Head of caudate nucleus (tissue), 42 donors: ENCODE results near the gene MACROH2A2.
"Not testable (repeated sequence)": the region's sequence is repeated elsewhere in the genome, so short reads cannot be mapped to it uniquely, and the experiment has no call there.

Source experiments
- DNase-seq, 42 donors: peaks; one replicate each; pipeline versions ENCODE4 v3.0.0 to v3.0.0-alpha.2; 2020 to 2021; ENCODE audit warnings: mixed read lengths in 7 of 42
- intact Hi-C: fragments of 100-400 bp; cut with DNase I; formaldehyde crosslinking; loops from one replicate; pipeline ENCODE4 v1.15.0; 2022

MACROH2A2 gene

GRCh38 chr10:70052462-70053217 lies at the start of gene MACROH2A2:
MACROH2A2 (plus strand) TSS chr10:70052846; CDS start chr10:70075659, 22,813 bp downstream.
- intact Hi-C loops = no loop called here
- peak; percentile 36 to 90 (median 74) for DNase-seq

DNA sequence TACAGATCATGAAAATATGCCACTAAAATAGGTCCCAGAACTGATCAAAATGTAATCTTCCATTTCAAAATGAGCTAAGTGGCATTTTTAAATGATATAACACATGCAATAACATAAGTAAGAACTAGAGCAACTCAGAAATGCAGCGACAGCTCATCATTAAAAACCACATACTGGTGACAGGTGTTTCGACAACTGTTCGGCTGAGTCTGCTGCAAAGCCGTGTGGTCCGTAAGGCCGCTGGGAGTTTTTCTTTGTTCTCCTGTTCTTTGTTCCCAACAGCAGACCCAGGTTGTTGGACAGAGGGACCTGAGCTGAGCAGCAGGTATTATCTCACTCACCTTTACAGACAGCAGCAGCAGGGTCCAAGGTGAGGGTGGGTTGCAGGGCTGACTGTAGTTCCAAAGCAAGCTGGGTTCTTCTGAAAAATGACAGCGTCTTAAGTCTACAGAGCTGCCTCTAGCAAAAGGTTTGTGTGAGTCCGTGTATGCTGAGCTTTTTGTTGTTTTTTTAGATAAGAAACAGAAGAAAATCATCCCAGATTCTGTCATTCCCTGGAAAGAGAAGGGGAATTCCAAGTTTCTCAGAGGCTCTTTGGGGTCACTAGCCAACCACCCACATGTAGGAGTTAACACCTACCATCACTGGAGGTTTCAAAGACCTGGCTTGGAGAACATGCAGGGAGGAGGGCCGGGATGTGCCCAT lies 45.4 kb upstream of the MACROH2A2 start:
- DNase-seq = no peak
- intact Hi-C loops = no loop called here

DNA sequence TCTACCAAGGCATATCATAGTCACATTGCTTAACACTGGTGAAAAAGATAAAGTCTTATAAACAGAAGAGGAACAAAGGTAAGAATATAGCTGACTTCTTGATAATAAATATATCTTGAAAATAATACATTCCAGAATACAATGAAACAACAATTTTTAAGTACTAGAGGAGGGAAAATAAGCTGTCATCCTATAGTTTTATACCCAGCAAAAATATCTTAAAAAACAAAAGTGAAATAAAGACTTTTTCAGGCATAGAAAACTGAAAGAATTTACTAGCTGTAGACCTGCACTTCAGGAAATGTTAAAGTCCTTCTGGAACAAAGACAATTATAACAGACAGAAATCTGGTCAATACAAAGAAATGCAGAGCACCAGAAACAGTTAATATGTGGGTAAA lies 21.4 kb upstream of the MACROH2A2 start:
- intact Hi-C loops = no loop called here

GRCh38 chr10:70032667-70033289 lies 19.9 kb upstream of the MACROH2A2 start:
- no peak for DNase-seq
- intact Hi-C loops = no loop called here

More for the DNA sequence above, 21.4 kb upstream of the MACROH2A2 start:
- DNase-seq = no peak

DNA sequence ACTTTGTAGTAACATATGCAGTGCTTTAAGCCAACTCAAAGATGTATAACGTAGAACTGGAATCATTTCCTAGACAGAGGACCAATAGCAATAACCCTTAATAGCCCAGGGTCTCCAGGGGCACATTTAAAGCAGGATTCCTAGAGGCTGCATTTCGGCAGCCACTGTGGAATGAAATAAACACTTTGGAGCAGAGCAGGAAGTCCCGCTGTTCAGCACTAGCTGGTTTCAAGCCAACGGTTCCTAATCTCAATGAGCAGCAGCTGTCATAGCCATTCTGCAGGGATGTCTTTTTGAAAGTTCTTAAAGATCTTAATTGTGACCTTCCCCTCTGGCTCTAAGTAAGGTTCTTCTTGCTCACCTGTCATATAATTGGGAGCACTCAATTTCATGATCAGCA lies 18.4 kb upstream of the MACROH2A2 start:
- DNase-seq = no peak
- intact Hi-C loops = no loop called here

DNA sequence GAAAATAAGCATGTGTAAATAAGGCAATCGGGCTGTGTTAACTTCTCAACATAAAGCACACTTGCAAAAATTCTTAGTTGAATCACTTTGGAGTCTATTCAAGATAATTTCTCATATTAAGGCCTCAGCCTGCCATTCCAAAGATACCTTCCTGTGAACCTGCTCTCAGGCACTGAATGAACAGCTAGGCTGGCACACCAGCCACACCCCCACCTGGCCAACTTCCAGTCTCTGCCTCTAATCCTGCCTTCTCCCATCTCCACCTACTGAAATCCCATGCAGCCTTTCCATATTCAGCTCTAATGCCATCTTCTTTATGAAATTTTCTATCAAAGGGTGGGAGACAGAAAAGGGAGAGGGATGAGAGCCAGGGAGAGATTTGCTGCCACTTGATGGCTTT lies 17.1 kb upstream of the MACROH2A2 start:
- intact Hi-C loops = no loop called here
- peak in 1 of 42 donors; percentile 19 for DNase-seq

DNA sequence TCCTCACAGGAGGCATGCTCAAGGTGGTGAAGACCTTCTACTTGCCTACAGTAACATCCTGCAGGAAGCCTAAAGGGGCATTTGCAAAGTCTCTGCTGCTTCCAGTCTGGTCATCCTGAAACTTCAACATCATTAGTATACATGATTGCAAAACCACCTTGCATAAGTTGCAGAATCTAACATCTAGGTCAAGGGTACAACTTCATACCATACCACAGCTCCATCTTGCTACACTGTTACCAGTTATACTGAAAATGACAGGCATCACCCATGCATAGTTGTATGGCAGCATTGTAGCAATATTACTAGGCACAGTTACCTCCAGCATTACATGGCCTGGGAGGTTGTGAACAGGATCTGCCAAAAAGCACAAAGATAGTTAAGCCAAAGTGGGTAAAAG lies 13.7 kb upstream of the MACROH2A2 start:
- intact Hi-C loops = no loop called here
- no peak for DNase-seq

- intact Hi-C loops = no loop called here
Measured at GRCh38 chr10:70041016-70041415, 11.6 kb upstream of the MACROH2A2 start.

DNA sequence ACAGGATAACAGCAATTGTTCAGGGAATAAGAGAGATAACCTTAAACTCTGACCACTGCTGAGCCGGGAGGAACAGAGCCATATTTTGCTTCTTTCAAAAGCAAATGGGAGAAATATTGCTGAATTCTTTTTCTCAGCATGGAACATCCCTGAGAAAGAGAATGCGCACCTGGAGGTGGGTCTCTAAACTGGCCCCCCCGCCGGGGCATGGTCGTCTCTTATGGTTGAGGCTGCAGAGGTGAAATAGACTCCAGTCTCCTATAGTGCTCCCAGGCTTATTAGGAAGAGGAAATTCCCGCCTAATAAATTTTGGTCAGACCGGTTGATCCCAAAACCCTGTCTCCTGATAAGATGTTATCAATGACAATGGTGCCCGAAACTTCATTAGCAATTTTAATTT lies 10.9 kb upstream of the MACROH2A2 start:
- intact Hi-C loops, DNase-seq: not testable (repeated sequence)

More at GRCh38 chr10:70041016-70041415, 11.6 kb upstream of the MACROH2A2 start:
- no peak for DNase-seq

DNA sequence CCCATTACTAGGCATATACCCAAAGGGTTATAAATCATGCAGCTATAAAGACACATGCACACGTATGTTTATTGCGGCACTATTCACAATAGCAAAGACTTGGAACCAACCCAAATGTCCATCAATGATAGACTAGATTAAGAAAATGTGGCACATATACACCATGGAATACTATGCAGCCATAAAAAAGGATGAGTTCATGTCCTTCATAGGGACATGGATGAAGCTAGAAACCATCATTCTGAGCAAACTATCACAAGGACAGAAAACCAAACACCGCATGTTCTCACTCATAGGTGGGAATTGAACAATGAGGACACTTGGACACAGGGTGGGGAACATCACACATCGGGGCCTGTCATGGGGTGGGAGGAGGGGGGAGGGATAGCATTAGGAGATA lies 5.6 kb upstream of the MACROH2A2 start:
- DNase-seq, intact Hi-C loops: not testable (repeated sequence)

DNA sequence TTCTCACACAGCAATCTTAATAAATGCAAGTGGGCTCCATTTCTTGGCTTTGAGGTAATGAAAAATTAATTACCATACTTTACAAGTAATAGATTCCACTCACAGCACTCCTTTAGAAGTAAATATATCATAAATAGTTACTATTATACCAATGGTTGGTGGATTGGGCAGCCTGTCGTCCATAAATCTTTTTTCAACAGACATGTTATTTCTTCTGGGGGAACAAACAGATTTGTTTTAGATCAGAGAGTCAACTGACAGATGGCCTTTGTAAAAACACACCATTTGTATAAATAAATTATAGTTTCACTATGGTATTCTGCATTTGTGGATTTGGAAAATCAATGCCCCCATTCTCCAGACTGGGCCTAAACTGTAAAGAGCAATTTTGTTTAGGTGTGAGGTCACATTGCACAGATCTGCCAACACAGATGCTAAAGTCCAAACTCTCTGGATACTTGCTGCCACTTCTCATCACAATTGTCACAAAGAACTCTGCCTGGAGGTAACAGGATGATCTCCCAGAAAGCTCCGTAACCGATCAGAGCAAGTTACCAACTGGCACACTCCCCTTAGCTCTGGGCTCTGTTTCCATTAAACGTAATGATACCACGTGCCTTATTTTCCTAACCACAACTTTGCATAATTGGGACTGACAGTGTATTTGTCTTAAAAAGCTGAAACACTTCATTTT lies 4.5 kb upstream of the MACROH2A2 start:
- intact Hi-C loops = no loop called here
- DNase-seq = no peak

DNA sequence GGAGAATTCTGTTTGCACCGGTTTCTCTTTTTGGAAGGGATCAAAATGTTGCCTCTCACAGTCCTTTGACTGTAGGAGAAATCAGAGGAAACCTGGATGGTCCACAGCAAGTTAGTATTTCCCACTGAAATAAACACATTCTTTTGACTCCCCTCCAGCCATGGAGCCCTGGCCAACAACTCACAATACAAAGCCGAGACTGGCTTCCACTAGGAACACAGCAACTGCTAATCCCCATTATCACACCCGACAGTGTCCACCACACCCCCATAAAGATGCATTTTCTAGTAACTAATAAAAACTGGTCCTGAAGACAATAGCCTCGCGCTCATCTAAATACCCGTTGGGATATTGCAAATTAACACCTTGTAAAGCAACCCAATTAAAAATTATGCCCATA lies 798 bp upstream of the MACROH2A2 start:
- DNase-seq = peak in 4 of 42 donors; percentile 2 to 23 (median 8)
- intact Hi-C loops = no loop called here

GRCh38 chr10:70053218-70053840 lies 683 bp downstream of the MACROH2A2 start:
- intact Hi-C loops = no loop called here
- DNase-seq = peak in 37 of 42 donors; percentile 5 to 67 (median 37)

GRCh38 chr10:70053841-70054288 lies 1.2 kb downstream of the MACROH2A2 start:
- intact Hi-C loops = no loop called here
- peak in 22 of 42 donors; percentile 4 to 46 (median 19) for DNase-seq

- intact Hi-C loops = no loop called here
- DNase-seq = no peak
Measured at GRCh38 chr10:70054902-70055301, 2.3 kb downstream of the MACROH2A2 start.

GRCh38 chr10:70055550-70055949 lies 2.9 kb downstream of the MACROH2A2 start:
- no peak for DNase-seq
- intact Hi-C loops = no loop called here

GRCh38 chr10:70057306-70057705 lies 4.7 kb downstream of the MACROH2A2 start:
- intact Hi-C loops = no loop called here
- DNase-seq = no peak

- DNase-seq = no peak
- intact Hi-C loops = no loop called here
Measured at GRCh38 chr10:70060389-70060788, 7.7 kb downstream of the MACROH2A2 start.
